GM23338 (cell line): ENCODE results near the gene CYTH3. TPM values are rescaled to one million over a fixed set of nuclear protein-coding genes. Genes with fewer than 3 reads are reported as not detected.
A peak's percentile ranks its signal among the peaks of the same experiment; 100 is the strongest.

ENCODE experiments used
- ATAC-seq: fragments of 200-7000 bp; cut with Tn5 transposase; 3 replicates; pipeline ENCODE4 v1.9.1; 2020
- DNase-seq: peaks from one replicate; pipeline ENCODE4 v3.0.0-alpha.2; 2015; ENCODE audit warnings: low spot score
- H2AFZ ChIP-seq: fragments of 200-600 bp; sonication (generic); 2 replicates; pipeline ENCODE4 v1.8.0; 2016; ENCODE audit warnings: antibody characterized with exemption, mild to moderate bottlenecking, moderate library complexity
- H3F3A ChIP-seq: fragments of 200-600 bp; sonication (generic); replicated peaks from 2 replicates; pipeline ENCODE4 v1.8.0; 2017; ENCODE audit warnings: antibody characterized with exemption, mixed run types, low read depth
- H3K27ac ChIP-seq: fragments of 200-600 bp; sonication (generic); 2 replicates; pipeline ENCODE4 v1.6.1; 2016; ENCODE audit warnings: low read depth
- H3K27me3 ChIP-seq: fragments of 200-600 bp; sonication (generic); 2 replicates; pipeline ENCODE4 v1.8.0; 2016; ENCODE audit warnings: mild to moderate bottlenecking, mixed run types, moderate library complexity; ENCODE audit not compliant: insufficient read depth
- H3K36me3 ChIP-seq: fragments of 200-600 bp; sonication (generic); 2 replicates; pipeline ENCODE4 v1.8.0; 2016; ENCODE audit warnings: mild to moderate bottlenecking; ENCODE audit not compliant: insufficient read depth
- H3K4me1 ChIP-seq: fragments of 200-600 bp; sonication (generic); 2 replicates; pipeline ENCODE4 v1.8.0; 2016; ENCODE audit warnings: mild to moderate bottlenecking, moderate library complexity; ENCODE audit not compliant: insufficient read depth
- H3K4me2 ChIP-seq: fragments of 200-600 bp; sonication (generic); 2 replicates; pipeline ENCODE4 v1.7.1; 2017; ENCODE audit warnings: mixed run types
- H3K4me3 ChIP-seq: fragments of 200-600 bp; sonication (generic); 2 replicates; pipeline ENCODE4 v1.6.1; 2016; ENCODE audit warnings: mixed run types
- H3K79me2 ChIP-seq: fragments of 200-600 bp; sonication (generic); replicated peaks from 2 replicates; pipeline ENCODE4 v1.8.0; 2017; ENCODE audit warnings: mild to moderate bottlenecking; ENCODE audit not compliant: insufficient read depth
- H3K9me2 ChIP-seq: fragments of 200-600 bp; sonication (generic); 2 replicates; pipeline ENCODE4 v1.8.0; 2017; ENCODE audit not compliant: insufficient read depth
- H4K20me1 ChIP-seq: fragments of 200-600 bp; sonication (generic); replicated peaks from 2 replicates; pipeline ENCODE4 v1.8.0; 2017; ENCODE audit warnings: mild to moderate bottlenecking; ENCODE audit not compliant: insufficient read depth
- H3K27ac Mint-ChIP-seq: 2 replicates; pipeline ENCODE4 v1.8.0; 2020; ENCODE audit warnings: inconsistent platforms, mild to moderate bottlenecking, moderate library complexity, mixed read lengths
- H3K27me3 Mint-ChIP-seq: 3 replicates; pipeline ENCODE4 v1.8.0; 2022; ENCODE audit warnings: low read depth, mild to moderate bottlenecking, moderate library complexity, mixed read lengths, inconsistent platforms; ENCODE audit not compliant: insufficient read depth, poor library complexity
- H3K36me3 Mint-ChIP-seq: 3 replicates; pipeline ENCODE4 v1.8.0; 2021; ENCODE audit warnings: low read depth, mild to moderate bottlenecking, inconsistent platforms, moderate library complexity, mixed read lengths
- H3K4me1 Mint-ChIP-seq: 3 replicates; pipeline ENCODE4 v1.8.0; 2020; ENCODE audit warnings: mild to moderate bottlenecking, inconsistent platforms, mixed read lengths
- H3K4me3 Mint-ChIP-seq: 3 replicates; pipeline ENCODE4 v1.8.0; 2021; ENCODE audit warnings: moderate library complexity, mild to moderate bottlenecking, inconsistent platforms, mixed read lengths
- H3K9me3 Mint-ChIP-seq: 3 replicates; pipeline ENCODE4 v1.8.0; 2020; ENCODE audit warnings: moderate library complexity, mild to moderate bottlenecking, inconsistent platforms, mixed read lengths
- CREB1 ChIP-seq: fragments of 250-450 bp; sonication (Bioruptor Pico); IDR thresholded peaks from 2 replicates; pipeline ENCODE4 v1.5.0; 2020; ENCODE audit warnings: low read depth, mild to moderate bottlenecking, moderate library complexity
- CTCF ChIP-seq, 2 experiments: fragments of 200-600 bp in 1 of 2; sonication (generic) in 1 of 2; conservative IDR thresholded peaks; 2 replicates each; pipeline versions ENCODE4 v1.5.1 to v1.6.1; 2016 to 2017; ENCODE audit warnings: antibody characterized with exemption in 2 of 2, low read depth in 2 of 2, mild to moderate bottlenecking in 2 of 2, moderate library complexity in 1 of 2
- EZH2 ChIP-seq: fragments of 200-600 bp; sonication (generic); IDR thresholded peaks from one replicate; pipeline ENCODE4 v1.8.0; 2017; ENCODE audit warnings: antibody characterized with exemption, mild to moderate bottlenecking, low read depth; ENCODE audit not compliant: unreplicated experiment
- EZH2phosphoT487 ChIP-seq: fragments of 200-600 bp; sonication (generic); IDR thresholded peaks from one replicate; pipeline ENCODE4 v1.8.1; 2018; ENCODE audit warnings: antibody characterized with exemption; ENCODE audit not compliant: unreplicated experiment
- JUNB ChIP-seq: IDR thresholded peaks from one replicate; pipeline ENCODE4 v1.6.1; 2016; ENCODE audit warnings: antibody characterized with exemption; ENCODE audit not compliant: unreplicated experiment
- NANOG ChIP-seq: IDR thresholded peaks from 2 replicates; pipeline ENCODE4 v1.6.1; 2016; ENCODE audit warnings: antibody characterized with exemption, borderline replicate concordance
- POLR2AphosphoS5 ChIP-seq: IDR thresholded peaks from 2 replicates; pipeline ENCODE4 v1.6.1; 2016; ENCODE audit warnings: antibody characterized with exemption, low read depth
- STAT1 ChIP-seq: IDR thresholded peaks from one replicate; pipeline ENCODE4 v1.6.1; 2016; ENCODE audit warnings: antibody characterized with exemption; ENCODE audit not compliant: unreplicated experiment
- ZNF331 ChIP-seq: fragments of 250-450 bp; sonication (Bioruptor Pico); IDR thresholded peaks from 2 replicates; pipeline ENCODE4 v1.5.0; 2020; ENCODE audit warnings: low read depth, mild to moderate bottlenecking, moderate library complexity
- polyA plus RNA-seq: library from polyadenylated mRNA; unstranded; fragments of >200 nt; fragmentation: Nextera tagmentation; extraction: Ambion mirVana; gene quantifications from 2 replicates; pipeline ENCODE4 v1.2.1, GENCODE V29; 2016
- total RNA-seq: library from RNA; depleted of rRNA; stranded (reverse); fragments of >200 nt; shearing (Covaris generic); gene quantifications from 2 replicates; pipeline ENCODE4 v1.2.3, GENCODE V29; 2014
- TF ChIP-seq, protein P1 (sequence below): IDR thresholded peaks from one replicate; pipeline ENCODE4 v1.6.1; 2018; ENCODE audit warnings: antibody characterized with exemption; ENCODE audit not compliant: unreplicated experiment

The CYTH3 gene
- total and polyA plus RNA-seq, 2 experiments from 2014 or later: 4.6 to 15.3 TPM

- Mint-ChIP-seq H3K27ac (peak overlapping the region; percentile 11; the same call in 1 of the 2 replicates), H3K9me3 (peaks cover 7% of the 10 kb centered on the region; the same call in 2 of the 3 replicates), H3K27me3 (peaks cover 4% of the 10 kb centered on the region), H3K36me3 (peaks cover 7% of the 10 kb centered on the region; the same call in 2 of the 3 replicates), H3K4me3 (no peak overlapping the region), H3K4me1 (peaks cover 11% of the 10 kb centered on the region)
- DNase-seq (no peak), ATAC-seq (peak; percentile 63)
- no peak overlapping the region for H3K4me3 ChIP-seq
- no peak for TF ChIP-seq NANOG
- TF ChIP-seq POLR2AphosphoS5: no peak
- TF ChIP-seq EZH2: no peak
- TF ChIP-seq, protein P1, sequence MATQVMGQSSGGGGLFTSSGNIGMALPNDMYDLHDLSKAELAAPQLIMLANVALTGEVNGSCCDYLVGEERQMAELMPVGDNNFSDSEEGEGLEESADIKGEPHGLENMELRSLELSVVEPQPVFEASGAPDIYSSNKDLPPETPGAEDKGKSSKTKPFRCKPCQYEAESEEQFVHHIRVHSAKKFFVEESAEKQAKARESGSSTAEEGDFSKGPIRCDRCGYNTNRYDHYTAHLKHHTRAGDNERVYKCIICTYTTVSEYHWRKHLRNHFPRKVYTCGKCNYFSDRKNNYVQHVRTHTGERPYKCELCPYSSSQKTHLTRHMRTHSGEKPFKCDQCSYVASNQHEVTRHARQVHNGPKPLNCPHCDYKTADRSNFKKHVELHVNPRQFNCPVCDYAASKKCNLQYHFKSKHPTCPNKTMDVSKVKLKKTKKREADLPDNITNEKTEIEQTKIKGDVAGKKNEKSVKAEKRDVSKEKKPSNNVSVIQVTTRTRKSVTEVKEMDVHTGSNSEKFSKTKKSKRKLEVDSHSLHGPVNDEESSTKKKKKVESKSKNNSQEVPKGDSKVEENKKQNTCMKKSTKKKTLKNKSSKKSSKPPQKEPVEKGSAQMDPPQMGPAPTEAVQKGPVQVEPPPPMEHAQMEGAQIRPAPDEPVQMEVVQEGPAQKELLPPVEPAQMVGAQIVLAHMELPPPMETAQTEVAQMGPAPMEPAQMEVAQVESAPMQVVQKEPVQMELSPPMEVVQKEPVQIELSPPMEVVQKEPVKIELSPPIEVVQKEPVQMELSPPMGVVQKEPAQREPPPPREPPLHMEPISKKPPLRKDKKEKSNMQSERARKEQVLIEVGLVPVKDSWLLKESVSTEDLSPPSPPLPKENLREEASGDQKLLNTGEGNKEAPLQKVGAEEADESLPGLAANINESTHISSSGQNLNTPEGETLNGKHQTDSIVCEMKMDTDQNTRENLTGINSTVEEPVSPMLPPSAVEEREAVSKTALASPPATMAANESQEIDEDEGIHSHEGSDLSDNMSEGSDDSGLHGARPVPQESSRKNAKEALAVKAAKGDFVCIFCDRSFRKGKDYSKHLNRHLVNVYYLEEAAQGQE: no peak
- TF ChIP-seq ZNF331 (CRISPR knock-in tag): no peak
- TF ChIP-seq CTCF (conservative IDR thresholded peaks at IDR 0.05; ENCODE audit: low read depth in 2 of 2): no peak
- no peak for TF ChIP-seq CREB1 (CRISPR knock-in tag)
- no peak for TF ChIP-seq JUNB
- TF ChIP-seq STAT1: no peak
- TF ChIP-seq EZH2phosphoT487: no peak
- H3K79me2 ChIP-seq: peaks cover 42% of the 10 kb centered on the region
- no peaks in the 10 kb centered on the region for H3K27me3 ChIP-seq
- H4K20me1 ChIP-seq: no peaks in the 10 kb centered on the region
- H3K27ac ChIP-seq: no peak overlapping the region
- no peak overlapping the region for H3K4me2 ChIP-seq
- no peaks in the 10 kb centered on the region for H3F3A ChIP-seq
- H2AFZ ChIP-seq: no peak overlapping the region
- H3K36me3 ChIP-seq: no peaks in the 10 kb centered on the region
- H3K4me1 ChIP-seq: 0 out of 2 replicates have a peak, but pooled peaks cover 5% of the 10 kb centered on the region
- no peaks in the 10 kb centered on the region; the same call in 1 of the 2 replicates for H3K9me2 ChIP-seq
Observed at GRCh38 chr7:6210621-6211372, 61.6 kb downstream of the CYTH3 start.
